A673 (cell line): ENCODE measurements around the gene FLACC1. TPM values are rescaled to one million over a fixed set of nuclear protein-coding genes. Genes with fewer than 3 reads are reported as not detected.

Experiments used
- Bru-seq: library from RNA; stranded (reverse); fragments of 400-500 nt; gene quantifications from one replicate; lab custom pipeline; 2021; lab: Mats Ljungman, UMichigan
- BruChase-seq, 2 experiments: library from RNA; stranded (reverse); fragments of 400-500 nt; gene quantifications; one replicate each; lab custom pipeline; 2021; lab: Mats Ljungman, UMichigan
- BruUV-seq: library from RNA; stranded (reverse); fragments of 400-500 nt; replicated peaks from 2 replicates; lab custom pipeline; 2021; lab: Mats Ljungman, UMichigan
- CTCF ChIA-PET: fragments of 300-600 bp; sonication (Branson Sonifier 250); formaldehyde crosslinking; loops from one replicate; lab custom pipeline; 2022; ENCODE audit warnings: antibody characterized with exemption; lab: Charles Lee
- POLR2A ChIA-PET: fragments of 300-600 bp; sonication (Branson Sonifier 250); formaldehyde crosslinking; loops from one replicate; lab custom pipeline; 2022; ENCODE audit warnings: antibody characterized with exemption; ENCODE audit not compliant: low non-redundant PET; lab: Charles Lee
- DNase-seq: peaks from one replicate; pipeline ENCODE4 v3.0.0-alpha.2; 2015; ENCODE audit warnings: low spot score
- H3K27ac ChIP-seq: fragments of 200-600 bp; sonication (generic); 2 replicates; pipeline ENCODE4 v1.5.1; 2016; ENCODE audit warnings: mixed run types, low read depth, mild to moderate bottlenecking, mixed read lengths, antibody characterized with exemption, low read length; ENCODE audit not compliant: poor library complexity, severe bottlenecking
- H3K27me3 ChIP-seq: fragments of 200-600 bp; sonication (generic); replicated peaks from 2 replicates; pipeline ENCODE4 v1.6.1; 2017; ENCODE audit warnings: mixed run types, low read depth, mild to moderate bottlenecking, mixed read lengths, antibody characterized with exemption, low read length; ENCODE audit not compliant: insufficient read depth, poor library complexity
- H3K36me3 ChIP-seq: fragments of 200-600 bp; sonication (generic); 2 replicates; pipeline ENCODE4 v1.6.1; 2016; ENCODE audit warnings: mixed run types, mild to moderate bottlenecking, mixed read lengths, antibody characterized with exemption, low read length; ENCODE audit not compliant: insufficient read depth, poor library complexity, severe bottlenecking
- H3K4me1 ChIP-seq: fragments of 200-600 bp; sonication (generic); 2 replicates; pipeline ENCODE4 v1.6.1; 2017; ENCODE audit warnings: mixed run types, mild to moderate bottlenecking, mixed read lengths, antibody characterized with exemption, low read length; ENCODE audit not compliant: insufficient read depth, poor library complexity, severe bottlenecking
- H3K4me3 ChIP-seq: fragments of 200-600 bp; sonication (generic); 2 replicates; pipeline ENCODE4 v1.5.1; 2016; ENCODE audit warnings: low read depth, mixed run types, mild to moderate bottlenecking, mixed read lengths, low read length; ENCODE audit not compliant: poor library complexity, severe bottlenecking
- H3K9me3 ChIP-seq: fragments of 200-600 bp; sonication (generic); 2 replicates; pipeline ENCODE4 v1.6.1; 2016; ENCODE audit warnings: mixed run types, low read depth, mild to moderate bottlenecking, mixed read lengths, antibody characterized with exemption, low read length; ENCODE audit not compliant: poor library complexity, severe bottlenecking
- EZH2 ChIP-seq: fragments of 200-600 bp; sonication (generic); IDR thresholded peaks from 2 replicates; pipeline ENCODE4 v1.6.1; 2017; ENCODE audit warnings: borderline replicate concordance, low read depth, mild to moderate bottlenecking, mixed read lengths, antibody characterized with exemption, low read length; ENCODE audit not compliant: poor library complexity, severe bottlenecking
- intact Hi-C: fragments of 100-400 bp; cut with micrococcal nuclease; formaldehyde crosslinking; loops from one replicate; pipeline ENCODE4 v1.10.0; 2022; ENCODE audit not compliant: unreplicated experiment
- long read RNA-seq: library from polyadenylated mRNA; stranded (forward); transcript quantifications from one replicate; pipeline ENCODE4 v2.0.0, GENCODE V29; 2022
- total RNA-seq: library from RNA; stranded (reverse); gene quantifications from 2 replicates; pipeline ENCODE4 v1.2.3, GENCODE V29; 2021
- TF ChIP-seq, protein P1 (sequence below): fragments of 300-800, 200-600 bp; sonication (generic); conservative IDR thresholded peaks from 2 replicates; pipeline ENCODE4 v1.5.1; 2017; ENCODE audit warnings: low read depth, mild to moderate bottlenecking, antibody characterized with exemption, low read length, moderate library complexity, mixed read lengths

Gene FLACC1, protein sequence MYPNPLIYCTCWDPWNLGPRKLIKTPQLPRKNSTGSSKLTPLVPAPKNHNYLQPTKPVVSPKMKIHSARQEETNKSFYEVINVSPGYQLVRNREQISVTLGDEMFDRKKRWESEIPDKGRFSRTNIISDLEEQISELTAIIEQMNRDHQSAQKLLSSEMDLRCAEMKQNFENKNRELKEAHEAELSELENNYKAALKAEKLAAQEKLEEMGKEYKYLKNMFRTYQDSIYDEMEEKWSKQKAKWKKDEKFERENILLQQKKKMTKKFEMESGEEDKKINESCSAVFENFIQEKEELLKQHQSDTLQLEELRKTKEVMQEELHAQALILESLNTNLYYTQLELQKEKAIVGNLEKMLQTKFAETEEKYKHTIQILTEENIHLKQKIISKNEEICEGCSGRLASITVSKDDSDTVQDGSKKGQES
- total RNA-seq (2.2 and 2.4 TPM in 2 replicates), Bru-seq, nascent RNA (percentile 46 among the genes with signal in this experiment), BruChase-seq, experiment 1, labeled RNA remaining after a 2-hour chase (percentile 34 among the genes with signal in this experiment), BruChase-seq, experiment 2, labeled RNA remaining after a 6-hour chase (percentile 39 among the genes with signal in this experiment)
- long read RNA-seq, result 0 reads

DNA sequence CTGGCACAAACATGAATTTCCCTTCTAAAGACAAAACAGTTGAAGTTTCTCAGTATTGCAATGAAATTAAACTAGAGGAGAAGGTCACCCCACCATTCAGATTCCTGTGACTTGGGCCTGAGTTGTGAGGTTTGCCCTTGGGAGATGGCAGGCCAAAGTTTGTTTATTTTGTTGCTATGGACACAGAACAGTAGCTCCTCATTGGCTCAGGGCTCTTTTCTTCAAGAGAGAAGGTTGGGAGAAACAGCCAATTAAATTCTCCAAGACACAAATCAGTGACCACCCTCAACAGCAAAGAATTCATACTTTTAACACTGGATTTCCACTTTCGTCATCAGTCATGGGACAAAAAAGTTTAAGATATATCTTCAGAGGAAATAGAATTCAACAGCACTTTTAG, at the start of gene FLACC1:
TSS of gene FLACC1 (minus strand) at position 125 of the 400 bp plus-strand sequence. CDS start 5,941 bp downstream, outside the sequence.
- H3K4me3 ChIP-seq, result no peak within 1 kb of the TSS
- H3K36me3 ChIP-seq, result no peaks in the 10 kb centered on the region
- H3K9me3 ChIP-seq, result no peaks in the 10 kb centered on the region
- intact Hi-C loops, result no loop called here
- no peaks in the 10 kb centered on the region for H3K27me3 ChIP-seq
- CTCF ChIA-PET, result no interaction called here
- POLR2A ChIA-PET, result no interaction called here
- H3K27ac ChIP-seq, result no peak within 1 kb of the TSS
- peak; percentile 35 for DNase-seq
- no peak for TF ChIP-seq EZH2
- TF ChIP-seq, protein P1, sequence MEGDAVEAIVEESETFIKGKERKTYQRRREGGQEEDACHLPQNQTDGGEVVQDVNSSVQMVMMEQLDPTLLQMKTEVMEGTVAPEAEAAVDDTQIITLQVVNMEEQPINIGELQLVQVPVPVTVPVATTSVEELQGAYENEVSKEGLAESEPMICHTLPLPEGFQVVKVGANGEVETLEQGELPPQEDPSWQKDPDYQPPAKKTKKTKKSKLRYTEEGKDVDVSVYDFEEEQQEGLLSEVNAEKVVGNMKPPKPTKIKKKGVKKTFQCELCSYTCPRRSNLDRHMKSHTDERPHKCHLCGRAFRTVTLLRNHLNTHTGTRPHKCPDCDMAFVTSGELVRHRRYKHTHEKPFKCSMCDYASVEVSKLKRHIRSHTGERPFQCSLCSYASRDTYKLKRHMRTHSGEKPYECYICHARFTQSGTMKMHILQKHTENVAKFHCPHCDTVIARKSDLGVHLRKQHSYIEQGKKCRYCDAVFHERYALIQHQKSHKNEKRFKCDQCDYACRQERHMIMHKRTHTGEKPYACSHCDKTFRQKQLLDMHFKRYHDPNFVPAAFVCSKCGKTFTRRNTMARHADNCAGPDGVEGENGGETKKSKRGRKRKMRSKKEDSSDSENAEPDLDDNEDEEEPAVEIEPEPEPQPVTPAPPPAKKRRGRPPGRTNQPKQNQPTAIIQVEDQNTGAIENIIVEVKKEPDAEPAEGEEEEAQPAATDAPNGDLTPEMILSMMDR, result no peak
- H3K4me1 ChIP-seq, result no peaks in the 10 kb centered on the region
- BruUV-seq, result no TSS peak

GRCh38 chr2:201406077-201406662, 49.0 kb upstream of the FLACC1 start:
- Histone ChIP-seq H3K4me3 (peak overlapping the region; percentile 38), H3K27ac (peak overlapping the region; percentile 85), H3K36me3 (no peaks in the 10 kb centered on the region), H3K9me3 (no peaks in the 10 kb centered on the region), H3K4me1 (peaks cover 62% of the 10 kb centered on the region), H3K27me3 (no peaks in the 10 kb centered on the region)
- intact Hi-C loops, result no loop called here
- CTCF ChIA-PET, result no interaction called here
- peak; percentile 80 for DNase-seq
- BruUV-seq, result no TSS peak
- POLR2A ChIA-PET, result no interaction called here
- TF ChIP-seq EZH2, result no peak
- TF ChIP-seq, protein P1, result no peak

DNA sequence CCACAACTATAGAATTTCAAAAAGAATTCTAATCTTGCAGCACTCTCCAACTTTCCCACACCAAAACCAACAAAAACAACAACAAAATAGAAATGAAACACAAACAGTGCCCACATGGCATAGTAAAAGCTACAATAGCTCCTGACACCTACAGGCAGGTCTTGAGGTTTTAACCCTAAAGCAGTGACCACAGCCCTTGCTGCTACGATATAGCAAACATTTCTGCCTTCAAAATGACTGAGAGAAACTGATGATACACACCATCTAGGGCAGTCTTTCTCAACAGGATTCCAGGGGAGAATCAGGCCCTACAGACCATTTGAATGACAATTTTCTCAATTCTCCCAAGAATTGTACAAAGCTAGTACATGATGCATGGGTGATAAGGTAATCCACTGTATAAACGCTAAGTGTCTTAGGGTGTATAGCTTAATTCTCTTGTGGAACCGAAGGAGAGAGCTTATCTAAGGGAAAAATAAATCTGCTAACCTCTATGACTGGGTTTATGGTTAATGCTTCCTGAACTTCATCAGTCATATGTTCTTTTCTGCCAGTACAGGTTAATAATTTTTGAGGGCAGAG, 47.6 kb upstream of the FLACC1 start:
- intact Hi-C loops, result no loop called here
- Histone ChIP-seq H3K36me3 (no peaks in the 10 kb centered on the region), H3K4me1 (peaks cover 65% of the 10 kb centered on the region), H3K27ac (peak overlapping the region; percentile 60), H3K9me3 (no peaks in the 10 kb centered on the region), H3K4me3 (peak overlapping the region; percentile 17), H3K27me3 (no peaks in the 10 kb centered on the region)
- no TSS peak for BruUV-seq
- POLR2A ChIA-PET, result no interaction called here
- DNase-seq, result no peak
- no peak for TF ChIP-seq EZH2
- TF ChIP-seq, protein P1, result no peak
- CTCF ChIA-PET, result no interaction called here
